Thyroid gland (tissue), 4 donors: ENCODE measurements around the gene WWTR1.

ENCODE experiments used
- POLR2A ChIP-seq, 2 donors: fragments of 450-650 bp; IDR thresholded peaks; one replicate each; pipeline ENCODE4 v1.6.1; 2017; ENCODE audit warnings: antibody characterized with exemption in 2 of 2, mild to moderate bottlenecking in 2 of 2, moderate library complexity in 1 of 2
- TF ChIP-seq, protein P1 (sequence below), 6 experiments: fragments of 200-600 bp in 3 of 6; fragments of 450-650 bp in 3 of 6; sonication (generic) in 3 of 6; IDR thresholded peaks; one replicate each; pipeline ENCODE4 v1.5.1; 2016 to 2019; ENCODE audit warnings: antibody characterized with exemption in 6 of 6, mild to moderate bottlenecking in 2 of 6, inconsistent platforms in 1 of 6, moderate library complexity in 1 of 6

GRCh38 chr3:149481056-149481455, 176.8 kb downstream of the WWTR1 start:
- TF ChIP-seq, protein P1, sequence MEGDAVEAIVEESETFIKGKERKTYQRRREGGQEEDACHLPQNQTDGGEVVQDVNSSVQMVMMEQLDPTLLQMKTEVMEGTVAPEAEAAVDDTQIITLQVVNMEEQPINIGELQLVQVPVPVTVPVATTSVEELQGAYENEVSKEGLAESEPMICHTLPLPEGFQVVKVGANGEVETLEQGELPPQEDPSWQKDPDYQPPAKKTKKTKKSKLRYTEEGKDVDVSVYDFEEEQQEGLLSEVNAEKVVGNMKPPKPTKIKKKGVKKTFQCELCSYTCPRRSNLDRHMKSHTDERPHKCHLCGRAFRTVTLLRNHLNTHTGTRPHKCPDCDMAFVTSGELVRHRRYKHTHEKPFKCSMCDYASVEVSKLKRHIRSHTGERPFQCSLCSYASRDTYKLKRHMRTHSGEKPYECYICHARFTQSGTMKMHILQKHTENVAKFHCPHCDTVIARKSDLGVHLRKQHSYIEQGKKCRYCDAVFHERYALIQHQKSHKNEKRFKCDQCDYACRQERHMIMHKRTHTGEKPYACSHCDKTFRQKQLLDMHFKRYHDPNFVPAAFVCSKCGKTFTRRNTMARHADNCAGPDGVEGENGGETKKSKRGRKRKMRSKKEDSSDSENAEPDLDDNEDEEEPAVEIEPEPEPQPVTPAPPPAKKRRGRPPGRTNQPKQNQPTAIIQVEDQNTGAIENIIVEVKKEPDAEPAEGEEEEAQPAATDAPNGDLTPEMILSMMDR (IDR thresholded peaks at IDR 0.05) = no peak
- TF ChIP-seq POLR2A (IDR thresholded peaks at IDR 0.05) = no peak
